PFSK-1 (cell line): ENCODE measurements around the gene SLITRK5.

Experiments used
- FOXP2 ChIP-seq: optimal IDR thresholded peaks from 2 replicates; pipeline ENCODE3; 2011; ENCODE audit warnings: borderline replicate concordance, control low read depth, inconsistent platforms; ENCODE audit not compliant: insufficient read depth; ENCODE audit errors: extremely low read length, extremely low read depth
- POLR2AphosphoS5 ChIP-seq: IDR thresholded peaks from 2 replicates; pipeline ENCODE4 v1.6.1; 2012; ENCODE audit warnings: low read depth, mild to moderate bottlenecking, control low read depth, low read length, moderate library complexity
- SIN3A ChIP-seq: IDR thresholded peaks from 2 replicates; pipeline ENCODE4 v1.6.1; 2012; ENCODE audit warnings: mild to moderate bottlenecking, low read length, moderate library complexity, borderline replicate concordance; ENCODE audit not compliant: insufficient read depth
- TAF1 ChIP-seq: IDR thresholded peaks from 2 replicates; pipeline ENCODE4 v1.6.1; 2012; ENCODE audit warnings: low read length, control low read depth, borderline replicate concordance; ENCODE audit not compliant: insufficient read depth
- TF ChIP-seq, protein P1 (sequence below), 2 experiments: IDR thresholded peaks; 2 replicates each; pipeline versions ENCODE4 v1.6.1 to v1.8.0; 2011 to 2012; ENCODE audit warnings: low read depth in 2 of 2, low read length in 2 of 2, control low read depth in 1 of 2, inconsistent platforms in 1 of 2, mild to moderate bottlenecking in 1 of 2, moderate library complexity in 1 of 2; ENCODE audit not compliant: insufficient read depth in 1 of 2

DNA sequence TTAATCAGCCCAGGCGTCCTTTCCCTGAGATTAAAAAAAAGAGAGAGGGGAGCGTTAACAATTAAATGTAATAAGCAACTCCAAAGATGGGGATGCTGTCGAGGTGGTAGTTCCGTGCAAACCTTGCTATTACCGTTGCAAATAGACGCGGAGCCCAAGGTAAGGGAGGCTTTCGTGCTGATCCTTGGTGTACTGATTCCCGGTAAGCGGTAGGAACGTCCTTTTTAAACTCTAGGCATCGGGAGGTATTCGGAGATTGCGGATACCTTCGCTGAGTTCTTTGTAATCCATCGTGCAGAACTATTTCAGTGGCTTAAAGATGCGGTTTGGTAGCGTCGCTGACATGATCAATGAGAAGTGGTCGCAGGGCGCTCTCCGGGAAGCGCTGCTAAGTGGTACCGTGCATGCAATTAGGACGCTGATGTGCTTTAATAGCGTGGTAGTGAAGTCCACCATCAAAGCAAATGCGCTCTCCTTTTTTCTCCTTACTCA, 3.1 kb downstream of the SLITRK5 start:
- TF ChIP-seq, protein P1, sequence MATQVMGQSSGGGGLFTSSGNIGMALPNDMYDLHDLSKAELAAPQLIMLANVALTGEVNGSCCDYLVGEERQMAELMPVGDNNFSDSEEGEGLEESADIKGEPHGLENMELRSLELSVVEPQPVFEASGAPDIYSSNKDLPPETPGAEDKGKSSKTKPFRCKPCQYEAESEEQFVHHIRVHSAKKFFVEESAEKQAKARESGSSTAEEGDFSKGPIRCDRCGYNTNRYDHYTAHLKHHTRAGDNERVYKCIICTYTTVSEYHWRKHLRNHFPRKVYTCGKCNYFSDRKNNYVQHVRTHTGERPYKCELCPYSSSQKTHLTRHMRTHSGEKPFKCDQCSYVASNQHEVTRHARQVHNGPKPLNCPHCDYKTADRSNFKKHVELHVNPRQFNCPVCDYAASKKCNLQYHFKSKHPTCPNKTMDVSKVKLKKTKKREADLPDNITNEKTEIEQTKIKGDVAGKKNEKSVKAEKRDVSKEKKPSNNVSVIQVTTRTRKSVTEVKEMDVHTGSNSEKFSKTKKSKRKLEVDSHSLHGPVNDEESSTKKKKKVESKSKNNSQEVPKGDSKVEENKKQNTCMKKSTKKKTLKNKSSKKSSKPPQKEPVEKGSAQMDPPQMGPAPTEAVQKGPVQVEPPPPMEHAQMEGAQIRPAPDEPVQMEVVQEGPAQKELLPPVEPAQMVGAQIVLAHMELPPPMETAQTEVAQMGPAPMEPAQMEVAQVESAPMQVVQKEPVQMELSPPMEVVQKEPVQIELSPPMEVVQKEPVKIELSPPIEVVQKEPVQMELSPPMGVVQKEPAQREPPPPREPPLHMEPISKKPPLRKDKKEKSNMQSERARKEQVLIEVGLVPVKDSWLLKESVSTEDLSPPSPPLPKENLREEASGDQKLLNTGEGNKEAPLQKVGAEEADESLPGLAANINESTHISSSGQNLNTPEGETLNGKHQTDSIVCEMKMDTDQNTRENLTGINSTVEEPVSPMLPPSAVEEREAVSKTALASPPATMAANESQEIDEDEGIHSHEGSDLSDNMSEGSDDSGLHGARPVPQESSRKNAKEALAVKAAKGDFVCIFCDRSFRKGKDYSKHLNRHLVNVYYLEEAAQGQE (IDR thresholded peaks at IDR 0.05; ENCODE audit: insufficient read depth in 1 of 2, low read depth in 2 of 2, low read length in 2 of 2), result no peak
- TF ChIP-seq POLR2AphosphoS5 (no peak), TAF1 (no peak), SIN3A (no peak), FOXP2 (no peak)
